Measurements from ENCODE around the gene NNMT.

The NNMT gene

GRCh38 chr11:114285599-114285998, 10.6 kb upstream of the NNMT start:
- no peak for DNase-seq

DNA sequence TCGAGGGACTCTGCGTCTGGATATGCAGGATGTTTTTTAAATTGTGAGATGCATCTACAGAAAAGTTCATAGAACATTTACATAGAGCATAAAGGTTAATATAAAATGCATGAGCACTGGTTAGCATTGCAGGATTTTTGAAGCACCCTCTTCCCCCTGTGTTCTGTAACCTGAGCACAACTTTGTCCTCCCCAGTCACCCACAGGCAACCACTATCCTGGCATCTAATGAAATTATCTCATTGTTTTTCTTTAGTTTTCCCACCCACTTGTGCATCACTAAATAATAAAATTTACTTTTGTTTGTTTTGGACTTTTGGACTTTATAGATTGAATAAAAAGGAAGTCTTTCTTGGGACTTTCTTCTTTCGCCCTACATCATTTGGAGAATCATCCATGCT, 10.0 kb upstream of the NNMT start:
- no peak for DNase-seq

DNA sequence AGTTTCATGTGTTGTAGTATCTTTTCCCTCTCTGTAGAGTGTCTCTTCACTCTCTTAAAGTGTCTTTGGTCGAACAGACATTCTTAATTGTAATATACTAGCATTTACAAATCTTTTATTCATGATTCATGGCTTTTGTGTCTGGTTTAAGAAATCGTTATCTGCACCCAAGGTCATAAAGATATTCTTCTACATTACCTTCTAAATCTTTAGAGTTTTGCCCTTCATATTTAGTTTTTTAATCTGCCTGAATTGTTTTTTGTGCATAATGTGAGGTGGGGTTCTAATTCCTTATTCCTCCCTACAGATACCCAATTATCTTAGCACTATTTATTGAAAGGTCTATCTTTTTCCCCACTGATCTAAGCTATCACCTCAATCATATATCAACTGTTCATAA, 9.0 kb upstream of the NNMT start:
- DNase-seq: no peak

DNA sequence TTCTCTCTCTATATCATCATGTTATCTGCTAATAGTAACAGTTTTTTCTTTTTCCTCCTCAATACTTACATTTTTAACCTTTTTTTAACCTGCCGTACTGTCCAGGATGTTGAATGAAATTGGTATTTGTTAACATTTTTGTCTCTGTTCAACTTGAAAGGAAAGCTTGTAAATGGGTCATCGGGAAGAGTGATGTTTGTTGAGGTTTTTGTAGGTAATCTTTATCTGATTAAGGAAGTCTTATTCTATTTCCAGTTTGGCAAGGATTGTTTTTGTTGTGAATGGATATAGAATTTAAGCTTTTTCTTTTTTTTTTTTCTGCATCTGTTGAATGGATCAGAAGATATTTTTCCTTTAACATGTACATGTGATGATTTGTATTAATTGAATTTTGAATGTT, 8.1 kb upstream of the NNMT start:
- DNase-seq: no peak

DNA sequence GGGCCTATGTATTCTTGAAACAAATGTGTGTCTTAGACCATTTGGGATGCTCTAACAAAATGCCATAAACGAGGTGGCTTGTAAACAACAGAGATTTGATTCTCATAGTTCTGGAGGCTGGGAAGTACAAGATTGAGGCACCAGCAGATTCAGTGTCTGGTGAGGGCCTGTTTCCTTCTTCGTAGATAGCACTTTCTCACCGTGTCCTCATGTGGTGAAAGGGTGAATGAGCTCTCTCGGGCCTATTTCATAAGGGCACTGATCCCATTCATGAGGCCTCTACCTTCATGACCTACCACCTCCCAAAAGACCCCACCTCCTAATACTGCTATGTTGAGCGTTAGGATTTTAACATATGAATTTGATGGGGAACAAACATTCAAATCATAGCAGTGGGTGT, 6.4 kb upstream of the NNMT start:
- DNase-seq: no peak

- no peak for DNase-seq
Measured at GRCh38 chr11:114290503-114291235, 5.5 kb upstream of the NNMT start.

- no peak for DNase-seq
Measured at GRCh38 chr11:114291381-114291780, 4.8 kb upstream of the NNMT start.

- no peak for DNase-seq
Measured at GRCh38 chr11:114291842-114292680, 4.1 kb upstream of the NNMT start.

GRCh38 chr11:114293201-114293711, 2.9 kb upstream of the NNMT start:
- no peak for DNase-seq

DNA sequence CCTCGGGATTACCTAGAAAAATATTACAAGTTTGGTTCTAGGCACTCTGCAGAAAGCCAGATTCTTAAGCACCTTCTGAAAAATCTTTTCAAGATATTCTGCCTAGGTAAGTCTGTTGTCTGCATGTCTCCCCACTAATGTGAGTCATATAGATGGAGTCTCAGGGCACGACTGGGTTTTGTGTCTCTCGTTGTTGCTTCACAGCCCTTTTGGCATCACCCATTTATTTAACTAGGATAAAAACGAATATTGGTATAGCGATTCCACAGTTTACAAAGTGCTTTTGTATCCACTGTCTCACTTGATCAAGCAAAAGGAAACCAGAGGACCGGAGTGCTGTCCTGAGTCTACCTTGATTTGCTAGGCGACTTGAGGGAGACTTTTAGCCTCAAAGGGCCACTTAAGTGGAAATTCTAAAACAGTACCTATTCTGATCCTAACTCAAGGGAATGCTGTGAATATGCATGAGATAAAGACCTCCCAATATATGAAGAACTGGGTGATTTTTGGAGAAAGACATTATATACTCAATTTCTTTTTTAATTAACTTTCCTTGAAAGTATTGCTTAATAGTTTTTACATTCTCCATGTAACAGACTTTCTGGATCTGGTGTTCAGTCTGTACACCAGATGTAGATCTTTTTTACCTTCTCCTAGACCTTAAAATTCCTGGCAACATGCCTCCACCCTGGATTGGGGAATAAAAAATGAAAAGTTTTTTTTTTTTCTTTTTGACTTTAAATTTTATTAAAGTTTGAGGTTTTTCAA, 590 bp downstream of the NNMT start:
- no peak for DNase-seq

- DNase-seq: no peak
Measured at GRCh38 chr11:114297806-114298709, 1.9 kb downstream of the NNMT start.

GRCh38 chr11:114298710-114299109, 2.5 kb downstream of the NNMT start:
- DNase-seq: no peak

GRCh38 chr11:114301088-114301487, 4.9 kb downstream of the NNMT start:
- DNase-seq: no peak

GRCh38 chr11:114301927-114302326, 5.7 kb downstream of the NNMT start:
- no peak for DNase-seq

GRCh38 chr11:114302663-114303062, 6.5 kb downstream of the NNMT start:
- no peak for DNase-seq

- no peak for DNase-seq
Measured at GRCh38 chr11:114304065-114304464, 7.9 kb downstream of the NNMT start.

DNA sequence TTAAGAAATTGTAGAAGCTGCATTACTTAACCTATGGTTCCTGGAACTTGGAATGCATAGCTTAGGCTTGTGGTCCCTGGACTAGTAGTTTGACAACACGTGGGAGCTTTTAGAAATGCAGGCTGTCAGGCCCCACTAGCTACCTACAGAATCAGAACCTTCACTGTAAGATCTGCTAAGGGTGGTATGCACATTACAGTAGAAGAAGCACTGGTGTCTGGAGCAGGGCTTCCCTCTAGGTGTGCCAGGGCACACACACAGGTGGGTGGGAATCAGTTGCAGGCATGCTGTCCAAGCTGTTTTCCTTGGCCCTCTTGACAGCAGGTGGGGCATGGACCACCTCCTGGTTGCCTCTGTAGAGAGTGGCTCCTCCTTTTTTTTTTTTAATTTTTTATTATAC, 8.8 kb downstream of the NNMT start:
- no peak for DNase-seq

DNA sequence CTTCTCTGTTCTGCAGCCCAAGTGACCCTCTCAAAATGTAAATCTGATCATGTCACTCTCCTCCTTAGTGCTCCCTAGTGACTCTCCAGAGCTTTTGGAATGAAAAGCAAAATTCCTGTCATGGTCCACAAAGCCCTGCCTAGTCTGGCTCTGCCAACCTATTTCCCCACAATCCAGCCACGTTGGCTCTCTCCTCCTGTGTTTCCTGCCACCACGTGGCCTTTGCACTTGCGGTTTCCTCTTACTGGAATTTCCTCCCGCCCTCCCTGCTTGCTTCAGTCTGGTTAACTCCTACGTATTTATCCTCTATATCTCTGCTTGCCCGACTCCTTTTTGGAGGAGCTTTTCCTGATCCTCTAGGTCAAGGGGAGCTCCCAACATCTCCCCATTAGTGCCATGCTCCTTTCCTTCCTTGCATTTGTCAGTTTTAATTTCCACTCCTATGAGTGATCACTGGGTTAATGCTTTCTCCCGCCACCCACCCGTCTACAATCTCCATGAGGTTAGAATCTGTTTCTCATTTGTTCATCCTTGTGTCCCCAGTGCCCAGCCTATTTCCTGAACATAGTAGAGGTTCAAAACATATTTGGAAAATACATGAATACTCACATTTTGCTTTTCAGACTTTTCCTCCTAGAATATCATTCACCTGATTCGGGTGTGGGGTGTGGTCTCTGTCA, 11.5 kb downstream of the NNMT start:
- no peak for DNase-seq

GRCh38 chr11:114308689-114309089, 12.5 kb downstream of the NNMT start:
- peak; percentile 90 to 95 for DNase-seq

DNA sequence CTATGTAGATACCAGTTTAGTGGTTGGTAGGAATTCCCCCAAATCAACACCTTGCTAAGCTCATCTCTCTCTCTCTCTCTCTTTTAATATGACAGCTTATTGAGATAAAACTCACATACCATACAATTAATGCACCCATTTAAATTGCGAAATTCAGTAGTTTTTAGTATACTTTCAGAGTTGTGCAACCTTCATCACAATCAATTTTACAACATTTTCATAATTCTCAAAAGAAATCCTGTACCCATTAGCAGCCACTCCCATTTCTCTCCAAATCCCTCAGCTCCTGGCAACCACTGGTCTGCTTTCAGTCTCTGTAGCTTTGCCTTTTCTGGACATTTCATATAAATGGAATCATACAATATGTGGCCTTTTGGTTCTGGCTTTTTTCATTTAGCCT, 13.3 kb downstream of the NNMT start:
- no peak for DNase-seq

- DNase-seq: no peak
Measured at GRCh38 chr11:114310095-114310494, 13.9 kb downstream of the NNMT start.

GRCh38 chr11:114311946-114312345, 15.7 kb downstream of the NNMT start:
- no peak for DNase-seq

Data from NCI-H526 (cell line).